ENCODE data around the gene MYO3B.

DNA sequence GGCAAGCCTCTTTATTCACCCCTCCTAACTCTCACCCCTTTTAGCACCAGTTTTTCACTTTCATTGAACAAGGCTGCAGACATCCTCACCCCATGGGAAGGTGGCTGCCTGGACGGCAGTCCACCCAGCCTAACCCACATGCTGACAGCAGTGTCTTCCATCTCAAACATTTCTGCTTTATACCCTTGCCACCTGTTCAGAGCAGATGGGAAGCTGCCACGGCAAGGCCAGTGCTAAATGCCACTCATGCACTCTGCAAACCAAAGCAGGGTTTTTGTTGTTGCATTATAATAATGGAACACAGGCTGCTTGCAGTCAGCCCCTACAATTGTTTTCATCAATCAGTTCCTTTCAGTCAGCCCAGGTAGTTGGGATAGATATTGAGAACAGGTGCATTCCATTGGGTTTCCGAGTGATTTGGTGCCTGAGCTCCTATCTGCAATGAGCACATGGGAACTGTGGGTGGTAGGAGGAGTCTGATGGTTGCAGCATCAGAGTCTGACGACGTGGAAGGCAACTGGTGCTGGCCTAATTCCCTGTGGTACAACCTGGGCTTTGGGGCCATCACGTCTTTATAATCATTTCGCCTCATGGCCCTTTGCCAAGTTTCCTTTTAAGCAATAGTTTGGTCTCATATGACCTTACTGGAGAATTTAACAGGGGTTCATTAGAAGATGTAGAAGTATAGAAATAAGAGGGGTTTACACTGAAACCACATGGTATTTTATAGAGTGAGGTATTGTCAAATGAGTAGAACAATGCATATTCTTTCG is 284.7 kb downstream of the MYO3B start:
- TF ChIP-seq EZH2 (IDR thresholded peaks at IDR 0.05; ENCODE audit: low read length), result no peak
- TF ChIP-seq, protein P1, sequence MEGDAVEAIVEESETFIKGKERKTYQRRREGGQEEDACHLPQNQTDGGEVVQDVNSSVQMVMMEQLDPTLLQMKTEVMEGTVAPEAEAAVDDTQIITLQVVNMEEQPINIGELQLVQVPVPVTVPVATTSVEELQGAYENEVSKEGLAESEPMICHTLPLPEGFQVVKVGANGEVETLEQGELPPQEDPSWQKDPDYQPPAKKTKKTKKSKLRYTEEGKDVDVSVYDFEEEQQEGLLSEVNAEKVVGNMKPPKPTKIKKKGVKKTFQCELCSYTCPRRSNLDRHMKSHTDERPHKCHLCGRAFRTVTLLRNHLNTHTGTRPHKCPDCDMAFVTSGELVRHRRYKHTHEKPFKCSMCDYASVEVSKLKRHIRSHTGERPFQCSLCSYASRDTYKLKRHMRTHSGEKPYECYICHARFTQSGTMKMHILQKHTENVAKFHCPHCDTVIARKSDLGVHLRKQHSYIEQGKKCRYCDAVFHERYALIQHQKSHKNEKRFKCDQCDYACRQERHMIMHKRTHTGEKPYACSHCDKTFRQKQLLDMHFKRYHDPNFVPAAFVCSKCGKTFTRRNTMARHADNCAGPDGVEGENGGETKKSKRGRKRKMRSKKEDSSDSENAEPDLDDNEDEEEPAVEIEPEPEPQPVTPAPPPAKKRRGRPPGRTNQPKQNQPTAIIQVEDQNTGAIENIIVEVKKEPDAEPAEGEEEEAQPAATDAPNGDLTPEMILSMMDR (optimal IDR thresholded peaks at IDR 0.05 in 1 of 3, IDR thresholded peaks at IDR 0.05 in 1 of 3, conservative IDR thresholded peaks at IDR 0.05 in 1 of 3; ENCODE audit: extremely low read depth in 1 of 3, insufficient read depth in 2 of 3, low read length in 3 of 3), result no peak
